ENCODE results near the gene JOSD1. TPM values are rescaled to one million over a fixed set of nuclear protein-coding genes. Genes with fewer than 3 reads are reported as not detected.
A peak's percentile ranks its signal among the peaks of the same experiment; 100 is the strongest.

Gene JOSD1
- total and polyA plus RNA-seq, 4 experiments from 2014 or later, result 8.0 to 65.4 (median 37.1) TPM

GRCh38 chr22:38733724-38734381 lies 33.1 kb upstream of the JOSD1 start:
- Mint-ChIP-seq H3K4me3 (peak overlapping the region in 2 of 8 donors; percentile 12 to 32), H3K27ac (peak overlapping the region; percentile 75 to 90 (median 86)), H3K4me1 (peaks cover 18 to 65% (median 34%) of the 10 kb centered on the region in 4 donors), H3K27me3 (no peaks in the 10 kb centered on the region), H3K36me3 (peaks cover 35 to 86% of the 10 kb centered on the region in 2 donors), H3K9me3 (peaks cover 0 to 8% (median 0%) of the 10 kb centered on the region in 8 donors)
- ChIA-PET POLR2A (ENCODE audit: partially characterized antibody) (interaction anchor here (0.8 to 42.6 kb wide), 11 partner anchors 1 to 269 kb away, joined by 4 to 1746 read pairs (median 27); partner anchors contain the start of genes CBX6, DNAL4, GTPBP1 and JOSD1), CTCF (ENCODE audit: partially characterized antibody) (interaction anchor here (0.8 to 7.5 kb wide), 18 partner anchors 9 to 109 kb away, joined by 3 to 74 read pairs (median 10); partner anchors contain the start of genes GTPBP1 and NPTXR)
- H3K4me3 ChIP-seq (ENCODE audit: low read length in 2 of 2), result no peak overlapping the region
- H3K36me3 ChIP-seq (ENCODE audit: insufficient read depth, low read length), result peaks cover 77% of the 10 kb centered on the region
- peaks cover 45% of the 10 kb centered on the region for H3K4me1 ChIP-seq (ENCODE audit: insufficient read depth, low read length)
- DNase-seq, result peak in 1 of 5 donors; percentile 12
- H3K27ac ChIP-seq (ENCODE audit: low read depth, low read length), result peak overlapping the region; percentile 30
- no peaks in the 10 kb centered on the region for H3K27me3 ChIP-seq (ENCODE audit: insufficient read depth, low read length)
- intact Hi-C loops (cut with micrococcal nuclease), result loop anchor here (1.0 to 5.0 kb wide), 4 partner anchors 17 to 108 kb away; partner anchors contain the start of gene NPTXR
- no peaks in the 10 kb centered on the region for H3K9me3 ChIP-seq (ENCODE audit: control insufficient read depth in 1 of 2, low read length in 2 of 2)

GRCh38 chr22:38733329-38733723 lies 32.6 kb upstream of the JOSD1 start:
- POLR2A ChIA-PET (ENCODE audit: partially characterized antibody), result interaction anchor here (0.8 to 42.6 kb wide), 12 partner anchors 1 to 270 kb away, joined by 3 to 1746 read pairs (median 25); partner anchors contain the start of genes CBX6, DNAL4, GTPBP1 and JOSD1
- peak overlapping the region; percentile 49 to 88 (median 84) for H3K27ac Mint-ChIP-seq

GRCh38 chr22:38732251-38732815 lies 31.6 kb upstream of the JOSD1 start:
- Histone ChIP-seq H3K27ac (ENCODE audit: low read depth, low read length) (no peak overlapping the region), H3K4me3 (ENCODE audit: low read length in 2 of 2) (no peak overlapping the region), H3K4me1 (ENCODE audit: insufficient read depth, low read length) (peaks cover 29% of the 10 kb centered on the region), H3K36me3 (ENCODE audit: insufficient read depth, low read length) (peaks cover 77% of the 10 kb centered on the region), H3K9me3 (ENCODE audit: control insufficient read depth in 1 of 2, low read length in 2 of 2) (no peaks in the 10 kb centered on the region), H3K27me3 (ENCODE audit: insufficient read depth, low read length) (no peaks in the 10 kb centered on the region)
- intact Hi-C loops (cut with micrococcal nuclease), result loop anchor here (5.0 kb wide), 1 partner anchor 110 kb away; the partner anchor contains the start of gene NPTXR
- Mint-ChIP-seq H3K9me3 (peaks cover 0 to 4% (median 0%) of the 10 kb centered on the region in 8 donors), H3K4me3 (no peak overlapping the region), H3K27ac (peak overlapping the region in 6 of 7 donors; percentile 37 to 86 (median 62)), H3K27me3 (no peaks in the 10 kb centered on the region), H3K4me1 (peaks cover 17 to 50% (median 28%) of the 10 kb centered on the region in 4 donors), H3K36me3 (peaks cover 35 to 89% of the 10 kb centered on the region in 2 donors)
- no peak for DNase-seq
- ChIA-PET POLR2A (ENCODE audit: partially characterized antibody) (interaction anchor here (0.7 to 42.6 kb wide), 16 partner anchors 2 to 788 kb away, joined by 3 to 1746 read pairs (median 16); partner anchors contain the start of genes ATF4, CBX6, DNAL4 and GTPBP1), CTCF (ENCODE audit: partially characterized antibody) (interaction anchor here (0.6 to 7.5 kb wide), 20 partner anchors 7 to 270 kb away, joined by 3 to 74 read pairs (median 7); partner anchors contain the start of genes GTPBP1 and NPTXR)

More at GRCh38 chr22:38733329-38733723, 32.6 kb upstream of the JOSD1 start:
- Mint-ChIP-seq H3K36me3 (peaks cover 41 to 88% of the 10 kb centered on the region in 2 donors), H3K4me3 (peak overlapping the region in 2 of 8 donors; percentile 4 to 12), H3K27me3 (no peaks in the 10 kb centered on the region), H3K4me1 (peaks cover 18 to 60% (median 33%) of the 10 kb centered on the region in 4 donors), H3K9me3 (peaks cover 0 to 7% (median 0%) of the 10 kb centered on the region in 8 donors)
- Histone ChIP-seq H3K36me3 (ENCODE audit: insufficient read depth, low read length) (peaks cover 77% of the 10 kb centered on the region), H3K27me3 (ENCODE audit: insufficient read depth, low read length) (no peaks in the 10 kb centered on the region), H3K4me1 (ENCODE audit: insufficient read depth, low read length) (peaks cover 39% of the 10 kb centered on the region), H3K4me3 (ENCODE audit: low read length in 2 of 2) (no peak overlapping the region), H3K27ac (ENCODE audit: low read depth, low read length) (peak overlapping the region; percentile 30), H3K9me3 (ENCODE audit: control insufficient read depth in 1 of 2, low read length in 2 of 2) (no peaks in the 10 kb centered on the region)
- DNase-seq, result peak in 3 of 5 donors; percentile 41 to 51 (median 41)
- intact Hi-C loops (cut with micrococcal nuclease), result loop anchor here (1.0 to 5.0 kb wide), 4 partner anchors 18 to 109 kb away; partner anchors contain the start of gene NPTXR
- CTCF ChIA-PET (ENCODE audit: partially characterized antibody), result interaction anchor here (0.9 to 7.5 kb wide), 18 partner anchors 8 to 136 kb away, joined by 3 to 74 read pairs (median 10); partner anchors contain the start of genes GTPBP1 and NPTXR

- peak overlapping the region in 4 of 7 donors; percentile 29 to 86 (median 62) for H3K27ac Mint-ChIP-seq
- H3K27ac ChIP-seq (ENCODE audit: low read depth, low read length), result no peak overlapping the region
Observed at GRCh38 chr22:38731703-38732161, 31.0 kb upstream of the JOSD1 start.

GRCh38 chr22:38730411-38730871 lies 29.7 kb upstream of the JOSD1 start:
- ChIA-PET POLR2A (ENCODE audit: partially characterized antibody) (interaction anchor here (0.8 to 42.6 kb wide), 9 partner anchors 4 to 113 kb away, joined by 3 to 1746 read pairs (median 29); partner anchors contain the start of genes GTPBP1, JOSD1, NPTXR and SUN2), CTCF (ENCODE audit: partially characterized antibody) (interaction anchor here (0.7 to 7.5 kb wide), 6 partner anchors 9 to 113 kb away, joined by 3 to 74 read pairs (median 26); partner anchors contain the start of gene NPTXR)
- intact Hi-C loops (cut with micrococcal nuclease), result loop anchor here (5.0 kb wide), 1 partner anchor 112 kb away; the partner anchor contains the start of gene NPTXR
- peaks cover 12 to 34% (median 21%) of the 10 kb centered on the region in 4 donors for H3K4me1 Mint-ChIP-seq
- Histone ChIP-seq H3K4me3 (ENCODE audit: low read length in 2 of 2) (no peak overlapping the region), H3K36me3 (ENCODE audit: insufficient read depth, low read length) (peaks cover 77% of the 10 kb centered on the region), H3K4me1 (ENCODE audit: insufficient read depth, low read length) (peaks cover 14% of the 10 kb centered on the region), H3K27me3 (ENCODE audit: insufficient read depth, low read length) (no peaks in the 10 kb centered on the region), H3K27ac (ENCODE audit: low read depth, low read length) (no peak overlapping the region), H3K9me3 (ENCODE audit: control insufficient read depth in 1 of 2, low read length in 2 of 2) (no peaks in the 10 kb centered on the region)
- no peak for DNase-seq
- H3K9me3 Mint-ChIP-seq, result peaks cover 0 to 4% (median 0%) of the 10 kb centered on the region in 8 donors
- peak overlapping the region; percentile 16 to 91 (median 69) for H3K27ac Mint-ChIP-seq
- H3K4me3 Mint-ChIP-seq, result peak overlapping the region in 1 of 8 donors; percentile 17
- no peaks in the 10 kb centered on the region for H3K27me3 Mint-ChIP-seq
- peaks cover 41 to 84% of the 10 kb centered on the region in 2 donors for H3K36me3 Mint-ChIP-seq

More at GRCh38 chr22:38731703-38732161, 31.0 kb upstream of the JOSD1 start:
- H3K27me3 Mint-ChIP-seq, result no peaks in the 10 kb centered on the region
- no peaks in the 10 kb centered on the region for H3K27me3 ChIP-seq (ENCODE audit: insufficient read depth, low read length)
- no peak overlapping the region for H3K4me3 Mint-ChIP-seq
- peaks cover 77% of the 10 kb centered on the region for H3K36me3 ChIP-seq (ENCODE audit: insufficient read depth, low read length)
- H3K36me3 Mint-ChIP-seq, result peaks cover 33 to 89% of the 10 kb centered on the region in 2 donors
- POLR2A ChIA-PET (ENCODE audit: partially characterized antibody), result interaction anchor here (0.6 to 42.6 kb wide), 18 partner anchors 3 to 788 kb away, joined by 3 to 1746 read pairs (median 7); partner anchors contain the start of genes ATF4, CBX6, DNAL4 and GTPBP1
- H3K4me1 ChIP-seq (ENCODE audit: insufficient read depth, low read length), result peaks cover 26% of the 10 kb centered on the region
- no peak for DNase-seq
- peaks cover 0 to 4% (median 0%) of the 10 kb centered on the region in 8 donors for H3K9me3 Mint-ChIP-seq
- no peaks in the 10 kb centered on the region for H3K9me3 ChIP-seq (ENCODE audit: control insufficient read depth in 1 of 2, low read length in 2 of 2)
- CTCF ChIA-PET (ENCODE audit: partially characterized antibody), result interaction anchor here (0.8 to 7.5 kb wide), 10 partner anchors 9 to 138 kb away, joined by 3 to 74 read pairs (median 20); partner anchors contain the start of gene NPTXR
- H3K4me1 Mint-ChIP-seq, result peaks cover 13 to 44% (median 23%) of the 10 kb centered on the region in 4 donors
- no peak overlapping the region for H3K4me3 ChIP-seq (ENCODE audit: low read length in 2 of 2)
- intact Hi-C loops (cut with micrococcal nuclease), result loop anchor here (5.0 kb wide), 1 partner anchor 111 kb away; the partner anchor contains the start of gene NPTXR

GRCh38 chr22:38729946-38730345 lies 29.2 kb upstream of the JOSD1 start:
- intact Hi-C loops (cut with micrococcal nuclease), result loop anchor here (5.0 kb wide), 1 partner anchor 112 kb away; the partner anchor contains the start of gene NPTXR
- Mint-ChIP-seq H3K4me1 (peaks cover 12 to 35% (median 22%) of the 10 kb centered on the region in 4 donors), H3K27ac (peak overlapping the region in 5 of 7 donors; percentile 51 to 86 (median 83)), H3K36me3 (peaks cover 43 to 84% of the 10 kb centered on the region in 2 donors), H3K4me3 (no peak overlapping the region), H3K9me3 (peaks cover 0 to 4% (median 0%) of the 10 kb centered on the region in 8 donors), H3K27me3 (no peaks in the 10 kb centered on the region)
- ChIA-PET CTCF (ENCODE audit: partially characterized antibody) (interaction anchor here (1.1 to 7.5 kb wide), 3 partner anchors 13 to 273 kb away, joined by 3 to 74 read pairs (median 4); no protein-coding TSS in a partner anchor), POLR2A (ENCODE audit: partially characterized antibody) (interaction anchor here (0.8 to 42.6 kb wide), 5 partner anchors 5 to 32 kb away, joined by 3 to 1746 read pairs (median 153); partner anchors contain the start of genes GTPBP1 and SUN2)
- Histone ChIP-seq H3K4me1 (ENCODE audit: insufficient read depth, low read length) (peaks cover 9% of the 10 kb centered on the region), H3K9me3 (ENCODE audit: control insufficient read depth in 1 of 2, low read length in 2 of 2) (no peaks in the 10 kb centered on the region), H3K4me3 (ENCODE audit: low read length in 2 of 2) (no peak overlapping the region), H3K27me3 (ENCODE audit: insufficient read depth, low read length) (no peaks in the 10 kb centered on the region), H3K36me3 (ENCODE audit: insufficient read depth, low read length) (peaks cover 75% of the 10 kb centered on the region), H3K27ac (ENCODE audit: low read depth, low read length) (no peak overlapping the region)
- no peak for DNase-seq
